Stomach (tissue), 4 donors: ENCODE measurements around the gene ARRDC4.

ENCODE experiments used
- CTCF ChIP-seq, 7 experiments: fragments of 450-650 bp in 4 of 7; fragments of 200-600 bp in 3 of 7; sonication (generic) in 3 of 7; IDR thresholded peaks; one replicate each; pipeline ENCODE4 v1.5.1; 2016 to 2019; ENCODE audit warnings: antibody characterized with exemption in 7 of 7, control low read depth in 2 of 7, mild to moderate bottlenecking in 1 of 7
- EP300 ChIP-seq: sonication (generic); formaldehyde crosslinking; IDR thresholded peaks from one replicate; pipeline ENCODE4 v1.6.1; 2017; ENCODE audit warnings: antibody characterized with exemption
- POLR2A ChIP-seq, 4 donors: fragments of 450-650 bp; IDR thresholded peaks; one replicate each; pipeline ENCODE4 v1.6.1; 2016; ENCODE audit warnings: antibody characterized with exemption in 4 of 4, control low read depth in 2 of 4, mild to moderate bottlenecking in 1 of 4, moderate library complexity in 1 of 4
- POLR2AphosphoS5 ChIP-seq, 3 donors: sonication (generic); formaldehyde crosslinking; IDR thresholded peaks; one replicate each; pipeline ENCODE4 v1.6.1; 2016; ENCODE audit warnings: antibody characterized with exemption in 3 of 3

GRCh38 chr15:97944724-97945123, 15.8 kb upstream of the ARRDC4 start:
- TF ChIP-seq EP300 = no peak
- no peak for TF ChIP-seq CTCF (IDR thresholded peaks at IDR 0.05)
- no peak for TF ChIP-seq POLR2AphosphoS5 (IDR thresholded peaks at IDR 0.05)
- TF ChIP-seq POLR2A (IDR thresholded peaks at IDR 0.05) = no peak
